ENCODE data around the gene LHB.
"Not testable (repeated sequence)": the region's sequence is repeated elsewhere in the genome, so short reads cannot be mapped to it uniquely, and the experiment has no call there.

The LHB gene

GRCh38 chr19:49036815-49037214, 19.9 kb upstream of the LHB start, which contains the start of gene CGB1:
CGB1 (minus strand) TSS chr19:49036895; CDS start chr19:49036711, 184 bp downstream.
- not testable (repeated sequence) for FAIRE-seq

- FAIRE-seq, result not testable (repeated sequence)
Observed at GRCh38 chr19:49031642-49032301, 14.9 kb upstream of the LHB start, which contains the start of gene CGB2. CGB2 (plus strand) TSS chr19:49031890; CDS start chr19:49032096, 206 bp downstream.

GRCh38 chr19:49030323-49030722, 13.4 kb upstream of the LHB start:
- FAIRE-seq, result not testable (repeated sequence)

- FAIRE-seq, result not testable (repeated sequence)
Observed at GRCh38 chr19:49029749-49030148, 12.9 kb upstream of the LHB start.

GRCh38 chr19:49028686-49029085, 11.8 kb upstream of the LHB start:
- not testable (repeated sequence) for FAIRE-seq

DNA sequence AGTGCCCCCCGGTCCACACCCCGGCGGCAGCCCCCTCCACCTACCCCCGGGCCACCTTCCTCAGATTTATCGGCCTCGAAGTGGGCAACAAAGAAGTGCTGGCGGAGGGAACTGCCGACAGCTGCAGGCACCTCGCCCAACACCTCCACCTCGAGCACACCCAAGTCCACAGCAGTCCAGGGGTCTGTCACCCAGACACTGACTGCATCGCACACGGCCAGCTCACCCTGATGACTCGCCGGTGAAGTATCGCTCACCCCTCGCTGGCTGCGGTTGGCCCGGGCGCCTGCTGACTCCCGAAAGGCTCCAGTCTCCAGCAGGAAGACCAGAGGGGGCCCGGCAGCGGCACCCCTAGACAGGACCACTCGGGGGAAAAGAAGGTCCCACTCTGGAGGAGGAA, 8.7 kb upstream of the LHB start:
- FAIRE-seq, result not testable (repeated sequence)

GRCh38 chr19:49025088-49025487, 8.2 kb upstream of the LHB start:
- FAIRE-seq, result not testable (repeated sequence)

- not testable (repeated sequence) for FAIRE-seq
Observed at GRCh38 chr19:49024233-49024632, 7.3 kb upstream of the LHB start, which contains the start of gene CGB3. CGB3 (minus strand) TSS chr19:49024333; CDS start chr19:49023971, 362 bp downstream.

DNA sequence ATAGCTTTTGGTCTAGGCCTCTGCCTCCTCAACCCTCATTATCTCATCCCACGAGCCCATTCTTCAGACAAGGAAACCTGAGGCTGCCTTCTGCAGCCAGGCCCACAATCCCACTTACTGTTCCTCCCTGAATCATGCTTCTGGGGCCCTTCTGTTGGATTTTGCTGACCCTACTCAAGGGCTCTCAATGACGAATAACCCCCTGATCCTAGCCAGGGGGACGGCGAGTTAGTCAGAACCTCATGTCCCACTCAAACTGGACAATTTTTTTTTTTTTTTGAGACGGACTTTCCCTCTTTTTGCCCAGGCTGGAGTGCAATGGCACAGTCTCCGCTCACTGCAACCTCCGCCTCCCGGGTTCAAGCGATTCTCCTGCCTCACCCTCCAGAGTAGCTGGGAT, 5.2 kb upstream of the LHB start:
- no peak for FAIRE-seq

DNA sequence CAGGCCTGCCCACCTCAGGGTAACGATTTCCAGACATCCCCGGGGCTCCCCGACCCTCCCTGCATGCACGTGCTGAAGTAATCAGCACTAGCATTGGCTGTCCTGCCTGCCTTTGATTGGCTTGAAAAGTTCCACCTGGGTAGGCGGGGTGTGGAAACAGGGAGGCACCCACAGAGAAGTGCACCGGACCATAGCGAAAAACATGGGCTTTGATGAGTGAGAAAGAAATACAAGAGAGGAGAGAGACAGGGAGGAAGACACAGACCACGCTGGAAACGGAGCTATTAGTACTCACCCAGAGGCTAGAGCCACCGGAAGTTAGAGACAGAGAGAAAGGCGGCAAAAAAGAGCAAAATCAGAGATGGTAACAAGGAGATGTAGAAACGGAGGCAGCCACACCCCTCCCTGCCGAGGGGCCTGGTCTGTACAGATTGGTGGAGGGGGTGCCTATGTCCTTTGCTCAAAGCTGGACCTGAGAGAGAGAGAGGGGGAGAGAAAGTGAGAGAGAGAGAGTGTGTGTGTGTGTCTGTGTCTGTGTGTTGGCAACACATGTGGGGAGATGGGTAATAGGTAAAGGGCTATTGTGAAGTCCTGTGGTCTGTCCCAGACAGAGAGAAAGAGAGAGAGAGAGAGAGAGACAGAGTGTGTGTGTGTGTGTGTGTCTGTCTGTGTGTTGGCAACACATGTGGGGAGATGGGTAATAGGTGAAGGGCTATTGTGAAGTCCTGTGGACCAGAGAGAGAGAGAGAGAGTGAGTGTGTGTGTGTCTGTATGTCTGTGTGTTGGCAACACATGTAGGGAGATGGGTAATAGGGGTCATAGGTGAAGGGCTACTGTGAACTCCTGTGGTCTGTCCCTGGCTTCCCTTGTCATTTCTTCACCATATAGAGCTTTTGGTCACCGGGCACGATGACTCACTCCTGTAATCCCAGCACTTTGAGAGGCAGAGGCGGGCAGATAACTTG, 4.3 kb upstream of the LHB start:
- no peak for FAIRE-seq

DNA sequence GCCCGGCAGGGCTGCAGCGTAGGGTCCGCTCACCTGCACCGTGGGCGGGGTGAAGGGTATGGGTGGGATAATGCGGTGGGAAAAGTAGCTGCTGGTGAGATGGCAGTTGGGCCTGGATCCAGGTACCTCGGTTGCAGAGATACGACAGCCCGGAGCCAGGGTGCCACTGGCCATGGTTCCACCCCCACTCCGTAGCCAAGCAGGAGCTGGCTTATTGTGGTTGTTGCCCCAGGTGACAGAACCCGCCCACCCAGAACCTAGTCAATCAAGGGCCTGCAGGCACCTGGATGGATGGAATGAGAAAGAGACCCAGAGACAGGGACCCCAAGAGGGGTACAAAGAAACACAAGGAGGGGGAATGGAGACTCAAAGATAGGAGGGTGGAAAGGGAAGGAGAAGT, 3.5 kb upstream of the LHB start:
- FAIRE-seq, result no peak

- FAIRE-seq, result no peak
Observed at GRCh38 chr19:49019242-49019932, 2.5 kb upstream of the LHB start.

- not testable (repeated sequence) for FAIRE-seq
Observed at GRCh38 chr19:49018388-49019241, 1.7 kb upstream of the LHB start.

DNA sequence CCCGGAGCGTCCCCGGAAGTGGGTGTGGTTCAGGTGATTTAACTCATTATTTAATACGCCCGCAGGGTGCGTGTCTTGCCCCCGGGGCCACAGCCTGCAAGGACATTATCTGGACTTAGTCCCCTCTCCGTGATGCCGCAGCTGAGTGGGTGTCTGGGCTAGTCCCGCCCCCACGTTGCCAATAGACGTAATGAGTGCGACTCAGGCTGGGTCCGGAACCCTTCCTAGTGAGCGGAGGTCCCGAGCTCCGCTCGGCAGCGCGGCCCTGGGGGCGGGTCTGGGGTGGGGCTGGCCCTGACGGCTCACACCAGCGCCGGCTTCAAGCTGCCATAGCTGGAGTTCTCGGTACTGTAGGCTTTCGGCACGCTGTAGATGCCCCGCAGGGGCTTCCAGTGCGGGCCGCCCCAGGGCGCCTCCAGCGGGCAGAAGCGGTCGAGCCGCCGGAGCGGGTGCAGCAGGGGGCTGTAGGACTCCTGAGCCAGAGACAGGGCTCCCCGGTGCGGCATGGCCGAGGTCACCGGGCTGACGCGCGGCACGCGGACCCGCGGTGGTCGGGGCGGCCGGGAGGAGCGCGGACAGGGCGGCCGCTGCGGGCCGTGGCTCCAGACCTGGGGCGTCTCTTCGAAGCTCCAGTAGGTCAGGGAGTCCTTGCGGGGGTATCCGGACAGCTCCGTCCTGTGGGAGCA, 918 bp upstream of the LHB start:
- FAIRE-seq, result no peak

- no peak for FAIRE-seq
Observed at GRCh38 chr19:49016067-49016839, 638 bp downstream of the LHB start.

DNA sequence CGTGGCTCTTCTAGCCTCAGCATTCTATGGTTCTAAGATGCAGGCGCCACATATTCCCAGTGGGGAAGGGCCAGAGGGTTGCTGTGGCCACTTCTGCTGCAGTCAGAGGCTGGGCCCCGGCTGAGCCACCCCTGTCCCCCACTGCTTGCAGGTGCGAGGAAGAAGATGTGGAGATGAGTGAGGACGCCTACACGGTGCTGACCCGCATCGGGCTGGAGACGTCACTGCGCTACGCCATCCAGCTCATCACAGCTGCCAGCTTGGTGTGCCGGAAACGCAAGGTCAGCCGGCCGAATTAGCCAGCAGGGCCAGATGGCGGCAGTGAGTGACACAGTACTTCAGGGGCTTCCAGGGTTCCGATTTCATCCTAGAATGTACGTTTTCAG, 2.0 kb downstream of the LHB start:
- FAIRE-seq, result no peak

DNA sequence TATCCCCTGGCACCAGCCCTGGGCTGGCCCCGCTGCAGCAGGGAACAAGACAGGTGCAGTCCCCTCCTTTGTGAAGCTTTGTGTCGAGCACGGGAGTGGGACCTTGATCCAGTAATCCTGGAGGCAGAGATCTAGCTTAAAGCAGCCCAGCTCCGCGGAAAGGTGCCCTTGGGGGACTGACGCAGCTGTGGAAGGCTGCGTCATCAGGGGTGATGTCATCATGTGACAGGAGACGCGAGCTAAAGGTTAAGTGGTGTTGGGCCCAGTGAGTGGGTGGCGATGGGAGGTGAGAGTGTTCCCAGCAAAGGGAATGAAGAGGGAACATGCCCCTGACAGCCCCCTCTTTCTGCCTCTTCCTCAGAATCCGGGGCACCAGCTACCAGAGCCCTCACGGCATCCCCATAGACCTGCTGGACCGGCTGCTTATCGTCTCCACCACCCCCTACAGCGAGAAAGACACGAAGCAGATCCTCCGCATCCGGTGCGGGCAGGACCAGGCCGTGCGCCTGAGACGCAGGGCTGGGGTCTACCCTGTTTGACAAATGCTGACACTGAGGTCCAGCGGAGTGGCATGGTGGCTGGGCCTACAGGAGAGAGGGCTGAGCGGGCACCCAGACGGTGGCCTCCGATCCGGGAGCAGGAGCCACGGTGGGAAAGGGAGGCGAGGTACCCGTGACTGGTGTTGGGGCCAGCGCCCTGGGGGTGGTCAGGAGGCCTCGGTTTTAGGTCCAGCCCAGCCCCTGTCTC, 2.6 kb downstream of the LHB start:
- no peak for FAIRE-seq

DNA sequence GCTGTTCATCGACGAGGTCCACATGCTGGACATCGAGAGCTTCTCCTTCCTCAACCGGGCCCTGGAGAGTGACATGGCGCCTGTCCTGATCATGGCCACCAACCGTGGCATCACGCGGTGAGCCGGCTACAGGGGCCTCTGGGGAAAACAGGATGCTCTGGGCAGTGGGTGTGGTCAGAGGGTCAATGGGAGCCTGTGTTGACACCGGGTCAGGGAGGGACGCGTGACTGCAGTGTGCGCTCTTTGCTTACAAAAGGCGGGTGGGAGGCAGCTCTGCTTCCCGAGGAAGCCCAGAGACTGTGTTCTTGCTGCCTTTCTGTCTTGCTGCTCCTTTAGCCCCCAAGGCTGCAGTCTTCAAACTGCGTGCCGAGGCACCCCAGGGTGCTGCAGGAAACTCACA, 5.7 kb downstream of the LHB start:
- FAIRE-seq, result no peak

GRCh38 chr19:49010453-49010852, 6.4 kb downstream of the LHB start:
- FAIRE-seq, result no peak

DNA sequence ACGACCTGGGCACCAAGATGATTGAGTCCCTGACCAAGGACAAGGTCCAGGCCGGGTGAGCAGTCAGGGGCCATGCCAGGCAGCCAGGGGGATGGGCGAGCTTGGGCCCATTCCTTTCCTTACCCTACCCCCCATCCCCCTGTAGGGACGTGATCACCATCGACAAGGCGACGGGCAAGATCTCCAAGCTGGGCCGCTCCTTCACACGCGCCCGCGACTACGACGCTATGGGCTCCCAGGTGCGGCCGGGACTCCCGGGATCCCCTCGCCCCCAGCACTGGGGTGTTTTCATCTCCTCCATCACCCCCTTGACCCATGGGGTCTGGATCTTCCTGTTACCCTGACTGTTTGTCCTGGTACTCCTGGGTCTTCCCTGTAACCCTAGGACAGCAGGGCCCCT, 7.1 kb downstream of the LHB start:
- no peak for FAIRE-seq
